Esophagus muscularis mucosa (tissue), 3 donors: ENCODE measurements around the gene PEX3.

Source experiments
- CTCF ChIP-seq, 3 experiments: fragments of 200-600 bp in 2 of 3; fragments of 450-650 bp in 1 of 3; sonication (generic) in 2 of 3; IDR thresholded peaks; one replicate each; pipeline ENCODE4 v1.5.1; 2017 to 2019; ENCODE audit warnings: antibody characterized with exemption in 3 of 3, mild to moderate bottlenecking in 2 of 3, moderate library complexity in 1 of 3
- POLR2A ChIP-seq: fragments of 450-650 bp; IDR thresholded peaks from one replicate; pipeline ENCODE4 v1.6.1; 2017; ENCODE audit warnings: antibody characterized with exemption, moderate library complexity, mild to moderate bottlenecking, low read depth
- POLR2AphosphoS5 ChIP-seq, 2 donors: sonication (generic); formaldehyde crosslinking; IDR thresholded peaks; one replicate each; pipeline ENCODE4 v1.6.1; 2017; ENCODE audit warnings: antibody characterized with exemption in 2 of 2

DNA sequence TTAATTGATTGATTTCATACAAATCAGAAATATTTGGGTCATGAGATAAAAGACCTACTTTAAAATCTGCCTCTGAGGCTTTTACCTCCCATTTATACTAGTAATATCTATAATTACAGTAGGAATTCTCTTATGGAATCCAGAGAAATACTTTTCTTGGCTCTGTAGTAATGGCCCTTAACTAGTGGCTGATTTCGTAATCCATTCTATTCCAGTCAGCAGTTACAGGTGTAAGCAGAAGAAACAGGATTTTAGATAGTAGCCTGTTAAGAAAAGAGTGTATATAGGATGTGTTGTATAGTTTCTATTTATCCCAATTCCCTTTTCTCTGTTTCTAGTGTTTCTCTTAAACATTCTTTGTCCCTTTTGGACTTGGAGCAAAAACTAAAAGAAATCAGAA, 21.2 kb downstream of the PEX3 start:
- TF ChIP-seq POLR2AphosphoS5 (IDR thresholded peaks at IDR 0.05) (no peak), CTCF (IDR thresholded peaks at IDR 0.05) (no peak), POLR2A (no peak)
